ENCODE measurements around the gene PRKCZ. TPM values are rescaled to one million over a fixed set of nuclear protein-coding genes. Genes with fewer than 3 reads are reported as not detected.

PRKCZ gene
- total and polyA plus RNA-seq, 2 experiments from 2014 or later, result 26.2 to 36.9 TPM

- H3K36me3 Mint-ChIP-seq (ENCODE audit: low read depth), result peaks cover 36% of the 10 kb centered on the region
- DNase-seq (ENCODE audit: low spot score) (no peak), ATAC-seq (no peak)
- no peaks in the 10 kb centered on the region; the same call in 1 of the 2 replicates for H3K36me3 ChIP-seq (ENCODE audit: insufficient read depth)
- H3K4me1 Mint-ChIP-seq, result no peaks in the 10 kb centered on the region
- H3F3A ChIP-seq (replicated peaks; ENCODE audit: low read depth), result no peaks in the 10 kb centered on the region
- no peaks in the 10 kb centered on the region for H3K4me1 ChIP-seq (ENCODE audit: insufficient read depth)
- no peak for TF ChIP-seq CREB1 (CRISPR knock-in tag; IDR thresholded peaks at IDR 0.05; ENCODE audit: low read depth)
- no peak for TF ChIP-seq ZNF462 (CRISPR knock-in tag; IDR thresholded peaks at IDR 0.05)
- TF ChIP-seq CTCF (conservative IDR thresholded peaks at IDR 0.05; ENCODE audit: low read depth in 2 of 2), result no peak
- no peak for TF ChIP-seq ETS1 (IDR thresholded peaks at IDR 0.05)
- TF ChIP-seq POLR2AphosphoS5 (IDR thresholded peaks at IDR 0.05; ENCODE audit: low read depth), result no peak
- no peak for TF ChIP-seq JUNB (IDR thresholded peaks at IDR 0.05; ENCODE audit: unreplicated experiment)
- no peak for TF ChIP-seq ZNF331 (CRISPR knock-in tag; IDR thresholded peaks at IDR 0.05; ENCODE audit: low read depth)
- no peaks in the 10 kb centered on the region; the same call in none of the 2 replicates for H4K20me1 ChIP-seq (replicated peaks; ENCODE audit: insufficient read depth)
- no peak overlapping the region for H3K4me3 Mint-ChIP-seq
- peak overlapping the region; percentile 83; the same call in 1 of the 2 replicates for H3K27ac Mint-ChIP-seq
- H3K27ac ChIP-seq (ENCODE audit: low read depth), result no peak overlapping the region
- no peak overlapping the region for H3K4me3 ChIP-seq
- H3K79me2 ChIP-seq (replicated peaks; ENCODE audit: insufficient read depth), result peaks cover 6% of the 10 kb centered on the region; the same call in 1 of the 2 replicates
- no peaks in the 10 kb centered on the region for H3K27me3 ChIP-seq (ENCODE audit: insufficient read depth)
- H3K9me3 Mint-ChIP-seq, result no peaks in the 10 kb centered on the region; the same call in 2 of the 3 replicates
- no peak overlapping the region for H2AFZ ChIP-seq
- peaks cover 3% of the 10 kb centered on the region for H3K27me3 Mint-ChIP-seq (ENCODE audit: insufficient read depth, low read depth, poor library complexity)
- H3K9me2 ChIP-seq (ENCODE audit: insufficient read depth), result peaks cover 10% of the 10 kb centered on the region; the same call in 1 of the 2 replicates
- H3K4me2 ChIP-seq, result no peak overlapping the region
Observed at GRCh38 chr1:2158272-2158671, 108.1 kb downstream of the PRKCZ start.
